CD4-positive, alpha-beta T cell treated with Interleukin-15 for 4 hours (primary cell): ENCODE data around the gene PCSK9.

Source experiments
- DNase-seq: peaks from one replicate; pipeline ENCODE4 v3.0.0-alpha.2; 2020; ENCODE audit warnings: low spot score

Gene PCSK9

GRCh38 chr1:55044617-55045397 is 5.5 kb downstream of the PCSK9 start:
- no peak for DNase-seq

DNA sequence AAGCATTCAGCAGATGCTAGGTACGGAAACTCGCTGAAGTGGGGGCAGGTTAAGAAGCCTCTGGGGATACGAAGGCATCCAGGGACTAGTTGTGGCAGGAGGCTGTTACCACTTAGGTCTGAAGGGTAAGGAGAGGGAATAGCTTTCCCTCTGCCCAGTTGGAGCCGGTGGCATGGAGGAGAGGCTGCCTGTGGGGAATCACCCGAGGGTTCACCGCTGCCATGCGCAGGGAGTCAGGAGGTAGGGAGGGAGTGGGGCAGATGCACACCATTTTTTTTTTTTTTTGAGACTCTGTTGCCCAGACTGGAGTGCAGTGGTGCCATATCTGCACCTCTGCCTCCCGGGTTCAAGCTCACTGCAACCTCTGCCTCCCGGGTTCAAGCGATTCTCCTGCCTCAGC is 6.1 kb downstream of the PCSK9 start:
- DNase-seq, result no peak

DNA sequence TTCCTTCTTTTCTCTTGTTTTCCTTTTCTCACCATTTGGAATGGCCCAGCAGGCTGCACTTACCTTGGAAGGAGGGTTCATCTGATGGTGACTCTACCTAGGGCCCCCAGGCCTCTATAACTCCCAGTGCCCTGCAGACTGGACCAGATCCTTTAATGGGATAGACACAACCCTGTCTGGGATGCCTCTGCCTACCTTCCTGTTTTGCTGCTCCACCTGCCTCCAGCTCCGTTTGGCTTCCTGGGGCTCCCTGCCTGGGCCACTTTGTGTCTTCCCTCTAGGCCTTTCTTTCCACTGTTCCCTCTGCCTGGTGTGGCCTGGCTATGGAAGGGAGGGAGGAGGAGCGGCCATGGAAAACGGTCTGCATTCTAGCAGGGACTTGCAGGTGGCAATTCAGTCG is 7.5 kb downstream of the PCSK9 start:
- no peak for DNase-seq

GRCh38 chr1:55047611-55048010 is 8.3 kb downstream of the PCSK9 start:
- DNase-seq, result no peak

- no peak for DNase-seq
Measured at GRCh38 chr1:55048453-55049270, 9.3 kb downstream of the PCSK9 start.

GRCh38 chr1:55049271-55049913 is 10.0 kb downstream of the PCSK9 start:
- DNase-seq, result no peak

GRCh38 chr1:55049914-55050278 is 10.5 kb downstream of the PCSK9 start:
- no peak for DNase-seq

DNA sequence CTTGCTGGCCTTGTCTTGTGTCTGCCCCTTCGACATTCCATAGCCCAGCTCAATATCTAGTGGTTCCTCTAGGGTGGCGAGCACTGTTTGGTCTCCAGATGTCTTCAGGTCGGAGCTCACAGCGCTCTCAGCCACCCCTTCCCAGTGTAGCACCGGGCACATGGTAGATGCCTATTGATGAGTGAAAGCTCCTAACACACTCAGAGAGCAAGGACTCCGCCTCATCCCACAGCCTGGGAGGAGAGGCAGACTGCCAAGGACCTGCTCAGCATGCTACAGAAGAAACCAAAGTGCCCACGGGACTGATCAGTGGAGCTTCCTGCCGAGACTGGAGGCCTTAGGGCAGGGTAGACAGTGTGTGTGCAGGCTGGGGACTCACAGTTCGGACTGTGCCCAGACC is 10.9 kb downstream of the PCSK9 start:
- DNase-seq, result no peak

- DNase-seq, result no peak
Measured at GRCh38 chr1:55051169-55051568, 11.8 kb downstream of the PCSK9 start.

GRCh38 chr1:55051621-55052020 is 12.3 kb downstream of the PCSK9 start:
- DNase-seq, result no peak

- DNase-seq, result no peak
Measured at GRCh38 chr1:55052221-55053142, 13.1 kb downstream of the PCSK9 start.

DNA sequence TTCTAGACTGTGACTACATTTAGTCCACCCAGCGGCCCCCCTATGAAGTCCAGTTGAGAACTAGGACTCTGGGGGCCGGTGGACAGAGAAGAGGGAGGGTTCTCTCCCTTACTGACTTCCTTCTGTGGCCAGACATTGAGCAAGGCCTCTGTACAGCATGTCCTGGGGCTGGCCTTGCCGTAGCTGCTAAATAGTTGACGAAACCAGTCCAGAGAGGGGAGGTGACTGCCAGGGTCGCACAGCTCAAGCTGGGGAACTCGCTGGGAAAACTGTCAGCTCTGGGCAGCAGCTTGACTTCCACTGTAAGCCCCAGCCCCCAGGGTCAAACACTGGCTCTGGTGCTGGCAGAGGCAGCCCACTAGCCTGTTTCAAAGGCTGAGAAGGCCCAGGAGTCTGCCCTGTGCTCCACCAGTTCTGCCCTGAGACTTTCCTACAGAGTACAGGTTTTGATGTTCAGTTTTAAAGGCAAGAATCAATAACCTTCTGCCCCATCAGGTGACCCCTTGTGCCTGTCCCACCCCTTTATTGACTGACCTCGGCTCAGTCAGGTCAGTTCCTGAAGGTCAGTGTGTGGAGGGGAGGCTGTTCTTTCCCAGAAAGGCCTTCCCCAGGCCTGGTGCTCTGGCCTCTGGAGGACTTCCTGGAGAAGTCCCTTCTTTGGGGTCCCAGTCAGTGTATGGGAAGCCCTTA is 14.1 kb downstream of the PCSK9 start:
- DNase-seq, result no peak

DNA sequence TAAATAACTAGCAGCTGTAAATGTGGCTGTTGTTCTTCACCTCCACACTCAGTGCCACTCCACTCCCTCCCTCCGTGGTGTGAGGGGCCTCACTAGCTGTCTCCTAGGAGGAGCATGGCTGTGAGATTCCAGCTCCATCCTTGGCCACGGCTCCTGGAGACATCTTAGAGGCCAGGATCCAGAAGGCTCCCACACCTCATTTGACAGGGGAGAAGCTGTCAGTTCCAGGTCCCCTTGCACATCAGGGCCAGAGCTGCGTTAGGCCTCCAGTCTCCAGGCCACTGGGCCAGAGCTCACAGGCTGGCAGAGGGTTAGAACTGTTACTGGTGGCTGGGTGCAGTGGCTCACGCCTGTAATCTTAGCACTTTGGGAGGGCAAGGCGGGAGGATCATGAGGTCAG is 15.0 kb downstream of the PCSK9 start:
- DNase-seq, result no peak

DNA sequence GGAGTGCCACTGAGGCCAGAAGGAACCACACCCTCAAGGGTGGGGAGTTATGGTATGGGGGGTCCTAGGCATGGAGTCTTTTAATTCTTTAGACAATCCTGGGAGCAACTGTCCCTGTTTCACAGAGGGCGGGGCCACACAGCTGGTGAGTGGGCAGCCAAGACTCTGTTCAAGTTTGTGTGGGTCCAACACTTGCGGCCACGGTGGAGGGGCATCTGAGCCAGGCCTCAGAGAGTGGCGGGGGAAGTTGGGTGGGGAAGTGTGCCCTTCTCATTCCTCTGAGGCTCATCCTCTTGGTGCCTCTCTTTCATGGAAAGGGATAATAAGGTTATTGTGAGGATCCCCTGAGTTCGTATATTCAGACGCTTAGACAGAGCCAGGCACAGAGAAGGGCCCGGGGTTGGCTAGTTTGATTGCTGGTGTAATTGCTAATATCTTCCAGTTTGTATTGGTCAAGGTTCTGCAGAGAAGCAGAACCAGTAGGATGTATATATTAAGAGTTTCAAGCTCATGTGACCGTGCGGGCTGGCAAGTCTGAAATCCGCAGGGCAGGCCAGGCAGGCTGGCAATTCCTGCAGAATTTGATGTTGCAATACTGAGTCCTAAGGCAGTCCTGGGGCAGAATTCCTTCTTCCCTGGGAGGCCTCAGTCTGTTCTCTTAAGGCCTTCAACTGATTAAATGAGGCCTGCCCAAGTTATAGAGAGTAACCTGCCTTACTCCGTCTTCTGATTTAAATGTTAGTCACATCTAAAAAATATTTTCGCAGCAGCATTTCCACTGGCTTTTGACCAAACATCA is 15.9 kb downstream of the PCSK9 start:
- no peak for DNase-seq

GRCh38 chr1:55055951-55056631 is 16.7 kb downstream of the PCSK9 start:
- DNase-seq, result no peak

DNA sequence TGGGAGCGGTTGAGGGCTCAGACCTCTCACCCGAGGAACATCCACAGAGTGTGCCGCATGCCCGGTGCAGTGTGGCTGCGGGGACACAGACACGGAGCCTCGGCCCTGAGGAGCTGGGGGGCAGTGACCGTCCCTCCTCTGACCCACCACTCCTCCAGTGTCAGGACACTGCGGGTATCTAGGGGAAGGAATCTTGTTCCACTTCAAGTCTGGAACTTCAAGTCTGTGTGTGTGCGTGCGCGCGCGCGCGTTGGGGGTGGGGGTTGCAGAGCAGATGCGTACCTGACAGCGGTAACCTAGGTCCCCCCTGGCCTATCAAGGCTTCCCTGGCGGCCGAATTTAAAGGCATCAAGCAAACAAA is 17.3 kb downstream of the PCSK9 start:
- DNase-seq, result no peak

- DNase-seq, result no peak
Measured at GRCh38 chr1:55057270-55057955, 18.1 kb downstream of the PCSK9 start.

DNA sequence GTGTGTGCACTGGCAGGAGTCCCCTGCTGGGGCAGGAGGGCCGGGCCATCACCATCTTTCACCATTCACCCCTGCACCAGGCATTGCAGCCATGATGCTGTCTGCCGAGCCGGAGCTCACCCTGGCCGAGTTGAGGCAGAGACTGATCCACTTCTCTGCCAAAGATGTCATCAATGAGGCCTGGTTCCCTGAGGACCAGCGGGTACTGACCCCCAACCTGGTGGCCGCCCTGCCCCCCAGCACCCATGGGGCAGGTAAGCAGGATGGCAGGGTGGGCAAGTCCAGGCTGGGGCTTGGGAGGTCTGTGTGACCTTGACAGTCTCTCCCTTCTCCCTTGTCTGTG is 18.6 kb downstream of the PCSK9 start:
- DNase-seq, result no peak

- DNase-seq, result no peak
Measured at GRCh38 chr1:55059302-55060132, 20.2 kb downstream of the PCSK9 start.
